Dermis blood vessel endothelial cell (primary cell): Measurements from ENCODE around the gene CYGB. TPM values are rescaled to one million over a fixed set of nuclear protein-coding genes. Genes with fewer than 3 reads are reported as not detected.
"Not testable (repeated sequence)": the region's sequence is repeated elsewhere in the genome, so short reads cannot be mapped to it uniquely, and the experiment has no call there.

Experiments
- DNase-seq: peaks from one replicate; pipeline ENCODE4 v3.0.0; 2010
- total RNA-seq: library from RNA; depleted of rRNA; stranded (reverse); fragments of >200 nt; gene quantifications from 2 replicates; pipeline ENCODE4 v1.2.3, GENCODE V29; 2014

CYGB gene
- total RNA-seq, 1 donor from 2014 or later: 4.4 TPM

GRCh38 chr17:76523084-76524037, 14.1 kb downstream of the CYGB start:
- peak; percentile 79 for DNase-seq

- DNase-seq: not testable (repeated sequence)
Measured at GRCh38 chr17:76521683-76522082, 15.8 kb downstream of the CYGB start.

GRCh38 chr17:76521262-76521661, 16.2 kb downstream of the CYGB start:
- DNase-seq: no peak

- DNase-seq: no peak
Measured at GRCh38 chr17:76519048-76519966, 18.2 kb downstream of the CYGB start.

- DNase-seq: no peak
Measured at GRCh38 chr17:76517638-76518038, 19.9 kb downstream of the CYGB start.

- DNase-seq: no peak
Measured at GRCh38 chr17:76515274-76515949, 22.1 kb downstream of the CYGB start.

GRCh38 chr17:76514355-76514754, 23.2 kb downstream of the CYGB start:
- DNase-seq: not testable (repeated sequence)

- DNase-seq: no peak
Measured at GRCh38 chr17:76513306-76513692, 24.2 kb downstream of the CYGB start.

GRCh38 chr17:76512366-76513305, 24.9 kb downstream of the CYGB start:
- DNase-seq: no peak

GRCh38 chr17:76511668-76512365, 25.7 kb downstream of the CYGB start:
- DNase-seq: no peak

- no peak for DNase-seq
Measured at GRCh38 chr17:76510831-76511244, 26.7 kb downstream of the CYGB start.

GRCh38 chr17:76508472-76509063, 28.9 kb downstream of the CYGB start:
- not testable (repeated sequence) for DNase-seq

- peak; percentile 83 for DNase-seq
Measured at GRCh38 chr17:76506408-76507345, 30.8 kb downstream of the CYGB start.

GRCh38 chr17:76504117-76504516, 33.4 kb downstream of the CYGB start:
- no peak for DNase-seq

GRCh38 chr17:76502341-76503211, 34.9 kb downstream of the CYGB start:
- DNase-seq: no peak

GRCh38 chr17:76501827-76502307, 35.6 kb downstream of the CYGB start:
- DNase-seq: no peak

GRCh38 chr17:76501018-76501826, 36.3 kb downstream of the CYGB start, which contains the start of gene RHBDF2:
Gene RHBDF2 (minus strand): TSS chr17:76501423. CDS start chr17:76481524, 19,899 bp downstream.
- DNase-seq: peak; percentile 77
